ENCODE measurements around the gene SHANK3.

SHANK3 gene

GRCh38 chr22:50676180-50676636 is 3.6 kb downstream of the SHANK3 start:
- no peak for DNase-seq (ENCODE audit: low read depth)
- no peak overlapping the region for H3K4me3 ChIP-seq (ENCODE audit: low read depth, low read length)

GRCh38 chr22:50676661-50677492 is 4.3 kb downstream of the SHANK3 start:
- no peak overlapping the region for H3K4me3 ChIP-seq (ENCODE audit: low read depth, low read length)
- no peak for DNase-seq (ENCODE audit: low read depth)

- no peak for DNase-seq (ENCODE audit: low read depth)
- no peak overlapping the region for H3K4me3 ChIP-seq (ENCODE audit: low read depth, low read length)
Measured at GRCh38 chr22:50677493-50678217, 5.0 kb downstream of the SHANK3 start.

- DNase-seq (ENCODE audit: low read depth): no peak
- no peak overlapping the region for H3K4me3 ChIP-seq (ENCODE audit: low read depth, low read length)
Measured at GRCh38 chr22:50678218-50678650, 5.6 kb downstream of the SHANK3 start.

GRCh38 chr22:50678651-50679521 is 6.3 kb downstream of the SHANK3 start:
- no peak overlapping the region for H3K4me3 ChIP-seq (ENCODE audit: low read depth, low read length)
- DNase-seq (ENCODE audit: low read depth): no peak

GRCh38 chr22:50683086-50683993 is 10.7 kb downstream of the SHANK3 start:
- H3K4me3 ChIP-seq (ENCODE audit: low read depth, low read length): no peak overlapping the region
- DNase-seq (ENCODE audit: low read depth): no peak

- no peak for DNase-seq (ENCODE audit: low read depth)
- H3K4me3 ChIP-seq (ENCODE audit: low read depth, low read length): no peak overlapping the region
Measured at GRCh38 chr22:50683994-50684371, 11.4 kb downstream of the SHANK3 start.

GRCh38 chr22:50684501-50684900 is 11.9 kb downstream of the SHANK3 start:
- H3K4me3 ChIP-seq (ENCODE audit: low read depth, low read length): no peak overlapping the region
- DNase-seq (ENCODE audit: low read depth): no peak

GRCh38 chr22:50684986-50685385 is 12.4 kb downstream of the SHANK3 start:
- no peak for DNase-seq (ENCODE audit: low read depth)
- no peak overlapping the region for H3K4me3 ChIP-seq (ENCODE audit: low read depth, low read length)

GRCh38 chr22:50686794-50687193 is 14.2 kb downstream of the SHANK3 start:
- no peak for DNase-seq (ENCODE audit: low read depth)
- H3K4me3 ChIP-seq (ENCODE audit: low read depth, low read length): no peak overlapping the region

- no peak for DNase-seq (ENCODE audit: low read depth)
Measured at GRCh38 chr22:50687829-50688228, 15.2 kb downstream of the SHANK3 start.

GRCh38 chr22:50688448-50688847 is 15.8 kb downstream of the SHANK3 start:
- H3K4me3 ChIP-seq (ENCODE audit: low read depth, low read length): no peak overlapping the region
- DNase-seq (ENCODE audit: low read depth): no peak

More at GRCh38 chr22:50687829-50688228, 15.2 kb downstream of the SHANK3 start:
- no peak overlapping the region for H3K4me3 ChIP-seq (ENCODE audit: low read depth, low read length)

GRCh38 chr22:50691521-50691920 is 18.9 kb downstream of the SHANK3 start:
- no peak overlapping the region for H3K4me3 ChIP-seq (ENCODE audit: low read depth, low read length)
- DNase-seq (ENCODE audit: low read depth): no peak

- DNase-seq (ENCODE audit: low read depth): no peak
Measured at GRCh38 chr22:50693462-50693861, 20.8 kb downstream of the SHANK3 start.

GRCh38 chr22:50694099-50694605 is 21.5 kb downstream of the SHANK3 start:
- DNase-seq (ENCODE audit: low read depth): no peak
- H3K4me3 ChIP-seq (ENCODE audit: low read depth, low read length): no peak overlapping the region

More at GRCh38 chr22:50693462-50693861, 20.8 kb downstream of the SHANK3 start:
- H3K4me3 ChIP-seq (ENCODE audit: low read depth, low read length): no peak overlapping the region

GRCh38 chr22:50694766-50695420 is 22.3 kb downstream of the SHANK3 start:
- H3K4me3 ChIP-seq (ENCODE audit: low read depth, low read length): no peak overlapping the region
- no peak for DNase-seq (ENCODE audit: low read depth)

GRCh38 chr22:50695421-50696250 is 23.0 kb downstream of the SHANK3 start:
- DNase-seq (ENCODE audit: low read depth): no peak
- H3K4me3 ChIP-seq (ENCODE audit: low read depth, low read length): no peak overlapping the region
